ES-I3 (cell line): Measurements from ENCODE around the gene ARMC8.

ENCODE experiments used
- H3K36me3 ChIP-seq: 2 replicates; pipeline ENCODE4 v1.6.1; 2013; ENCODE audit warnings: mild to moderate bottlenecking, low read length, control low read depth, moderate library complexity; ENCODE audit not compliant: insufficient read depth
- H3K4me1 ChIP-seq: 2 replicates; pipeline ENCODE4 v1.6.1; 2013; ENCODE audit warnings: mild to moderate bottlenecking, control low read depth, low read length; ENCODE audit not compliant: insufficient read depth
- H3K9ac ChIP-seq: 2 replicates; pipeline ENCODE4 v1.6.1; 2013; ENCODE audit warnings: low read depth, mild to moderate bottlenecking, low read length, moderate library complexity
- H3K9me3 ChIP-seq: 2 replicates; pipeline ENCODE4 v1.6.1; 2013; ENCODE audit warnings: mild to moderate bottlenecking, low read length, moderate library complexity; ENCODE audit not compliant: control insufficient read depth, insufficient read depth

The ARMC8 gene

DNA sequence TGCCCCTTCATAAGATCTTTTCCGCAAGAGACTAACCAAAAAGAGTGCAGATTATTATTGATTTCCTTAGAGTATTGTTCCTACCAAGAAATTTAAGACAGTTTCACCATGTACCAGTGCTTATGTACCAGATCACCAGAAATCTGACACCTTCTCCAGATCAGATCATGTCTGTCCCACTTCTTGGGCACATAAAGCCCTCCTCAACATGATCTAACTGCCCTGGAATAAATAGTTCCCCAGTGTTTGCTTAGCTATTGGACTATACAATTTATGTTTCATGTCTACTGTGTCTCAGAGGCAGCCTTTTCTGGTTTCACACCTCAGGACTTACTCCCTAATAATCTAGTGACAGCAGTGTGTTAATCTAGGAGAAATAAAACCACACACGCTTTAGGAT is 95.7 kb downstream of the ARMC8 start:
- Histone ChIP-seq H3K4me1 (no peaks in the 10 kb centered on the region), H3K36me3 (peaks cover 25% of the 10 kb centered on the region), H3K9me3 (no peaks in the 10 kb centered on the region), H3K9ac (no peak overlapping the region)

- Histone ChIP-seq H3K4me1 (no peaks in the 10 kb centered on the region), H3K36me3 (peaks cover 29% of the 10 kb centered on the region), H3K9ac (no peak overlapping the region), H3K9me3 (no peaks in the 10 kb centered on the region)
These were observed 97.0 kb downstream of the ARMC8 start for GRCh38 chr3:138284079-138284478.

GRCh38 chr3:138284957-138285477 is 97.9 kb downstream of the ARMC8 start:
- H3K9ac ChIP-seq: no peak overlapping the region
- no peaks in the 10 kb centered on the region for H3K4me1 ChIP-seq
- peaks cover 36% of the 10 kb centered on the region for H3K36me3 ChIP-seq
- H3K9me3 ChIP-seq: no peaks in the 10 kb centered on the region

GRCh38 chr3:138289260-138289659 is 102.2 kb downstream of the ARMC8 start:
- H3K9me3 ChIP-seq: no peaks in the 10 kb centered on the region
- no peaks in the 10 kb centered on the region for H3K4me1 ChIP-seq
- peaks cover 33% of the 10 kb centered on the region for H3K36me3 ChIP-seq
- no peak overlapping the region for H3K9ac ChIP-seq

DNA sequence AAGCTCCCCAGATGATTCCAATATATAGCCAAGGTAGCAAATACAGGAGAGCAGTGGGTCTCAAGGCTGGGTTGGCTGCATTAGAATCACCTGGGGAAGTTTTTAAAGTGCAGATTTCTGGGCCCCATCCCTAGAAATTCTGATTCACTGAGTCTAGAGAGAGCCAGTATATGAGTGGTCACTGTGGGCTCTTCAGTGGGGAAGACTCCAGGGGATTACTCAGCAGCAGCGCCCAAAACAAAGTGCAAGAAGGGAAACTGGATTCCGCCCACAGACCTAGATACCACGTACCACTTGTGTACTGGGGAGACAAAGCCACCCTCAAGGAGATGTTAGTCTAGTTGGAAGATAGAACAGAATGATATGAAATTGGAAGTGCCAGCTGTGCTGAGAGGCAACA is 102.6 kb downstream of the ARMC8 start:
- peaks cover 32% of the 10 kb centered on the region for H3K36me3 ChIP-seq
- H3K9me3 ChIP-seq: no peaks in the 10 kb centered on the region
- no peaks in the 10 kb centered on the region for H3K4me1 ChIP-seq
- H3K9ac ChIP-seq: no peak overlapping the region

DNA sequence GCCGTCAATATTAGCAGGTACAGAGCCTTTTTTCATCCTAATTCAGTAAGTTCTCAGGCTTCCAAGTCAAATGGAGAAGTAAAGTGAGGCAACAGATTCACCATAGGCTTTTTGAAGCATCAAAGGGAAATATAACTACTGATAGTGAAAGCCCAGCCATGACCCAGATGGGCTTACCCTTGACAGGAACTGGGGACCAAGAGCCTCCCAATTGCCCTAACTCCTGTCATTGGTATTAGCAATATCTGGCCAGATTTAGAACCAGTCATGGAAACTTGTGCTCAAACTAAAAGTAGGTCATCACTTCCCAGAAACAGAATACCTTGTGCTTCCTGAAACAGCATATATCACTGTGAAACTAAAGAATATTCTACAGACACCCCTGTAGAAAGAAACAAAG is 109.5 kb downstream of the ARMC8 start:
- H3K9me3 ChIP-seq: no peaks in the 10 kb centered on the region
- H3K4me1 ChIP-seq: no peaks in the 10 kb centered on the region
- H3K36me3 ChIP-seq: peaks cover 8% of the 10 kb centered on the region
- H3K9ac ChIP-seq: no peak overlapping the region

DNA sequence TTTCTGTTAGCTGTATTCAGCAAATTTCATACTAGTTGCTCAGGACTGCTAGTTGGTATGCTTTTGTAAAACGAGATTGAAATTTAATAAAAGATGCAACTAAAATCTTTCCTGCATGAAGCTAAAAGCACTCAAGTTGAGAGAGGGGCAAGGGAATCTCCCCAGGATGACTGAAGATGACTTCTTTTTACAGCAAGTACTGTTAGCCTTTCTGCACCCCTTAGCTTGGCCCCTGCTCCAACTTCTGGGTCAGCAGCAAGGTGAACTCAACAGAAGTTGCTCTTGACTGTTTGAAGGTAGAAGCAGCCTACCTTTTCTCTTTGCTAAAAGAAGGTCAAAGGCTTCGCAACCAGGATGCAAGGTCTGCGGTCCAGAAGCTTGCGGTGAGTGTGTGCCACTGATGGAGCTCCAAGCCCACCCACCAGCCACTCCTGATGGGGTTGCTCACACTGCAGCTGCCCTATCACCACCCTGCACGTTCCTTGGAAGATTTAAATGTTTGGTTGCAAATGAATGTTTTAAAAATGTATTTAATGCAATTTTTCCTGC is 110.0 kb downstream of the ARMC8 start:
- H3K36me3 ChIP-seq: peaks cover 8% of the 10 kb centered on the region
- no peaks in the 10 kb centered on the region for H3K9me3 ChIP-seq
- no peak overlapping the region for H3K9ac ChIP-seq
- no peaks in the 10 kb centered on the region for H3K4me1 ChIP-seq

DNA sequence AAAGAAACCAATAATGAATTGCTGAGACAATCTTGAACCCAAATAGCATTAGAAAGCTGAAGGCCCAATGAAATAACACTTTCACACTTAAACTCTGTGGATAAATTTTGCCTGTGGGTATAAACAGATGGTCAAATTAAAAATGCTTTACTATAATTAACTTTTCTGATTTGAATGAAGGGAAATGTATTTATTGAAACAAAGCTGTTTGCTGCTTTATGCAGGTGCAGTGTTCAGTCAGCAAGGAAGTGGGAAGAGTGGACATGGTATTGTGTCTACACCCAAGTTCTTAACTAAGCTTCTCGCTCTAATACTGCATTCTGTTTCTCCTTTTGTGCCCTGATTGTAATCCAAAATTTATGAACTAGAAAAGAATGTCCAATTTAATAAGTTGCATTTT is 110.8 kb downstream of the ARMC8 start:
- Histone ChIP-seq H3K9me3 (no peaks in the 10 kb centered on the region), H3K36me3 (peaks cover 8% of the 10 kb centered on the region), H3K4me1 (no peaks in the 10 kb centered on the region), H3K9ac (no peak overlapping the region)

GRCh38 chr3:138300647-138301046 is 113.5 kb downstream of the ARMC8 start:
- no peak overlapping the region for H3K9ac ChIP-seq
- no peaks in the 10 kb centered on the region for H3K4me1 ChIP-seq
- H3K9me3 ChIP-seq: no peaks in the 10 kb centered on the region
- H3K36me3 ChIP-seq: peaks cover 5% of the 10 kb centered on the region; the same call in 1 of the 2 replicates

DNA sequence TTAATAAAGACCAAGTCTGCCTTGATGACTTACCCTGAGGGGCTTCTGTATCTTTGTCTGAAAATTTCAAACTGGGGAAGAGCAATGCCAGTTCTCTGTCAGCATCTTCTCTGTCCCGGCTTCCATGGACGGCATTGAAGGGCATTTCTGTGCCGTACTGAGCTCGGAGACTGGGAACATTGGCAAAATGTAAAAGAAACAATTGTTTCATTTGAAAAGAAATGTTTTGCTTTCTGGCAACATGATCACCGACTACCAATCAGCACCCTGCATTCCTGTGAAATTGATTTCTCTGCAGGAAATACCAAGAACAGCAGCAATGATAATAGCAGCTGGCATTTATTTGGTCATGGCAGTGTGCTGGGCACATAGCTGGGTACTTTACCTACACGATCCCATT is 116.4 kb downstream of the ARMC8 start:
- peaks cover 4% of the 10 kb centered on the region for H3K9me3 ChIP-seq
- no peaks in the 10 kb centered on the region for H3K36me3 ChIP-seq
- H3K9ac ChIP-seq: no peak overlapping the region
- no peaks in the 10 kb centered on the region for H3K4me1 ChIP-seq

DNA sequence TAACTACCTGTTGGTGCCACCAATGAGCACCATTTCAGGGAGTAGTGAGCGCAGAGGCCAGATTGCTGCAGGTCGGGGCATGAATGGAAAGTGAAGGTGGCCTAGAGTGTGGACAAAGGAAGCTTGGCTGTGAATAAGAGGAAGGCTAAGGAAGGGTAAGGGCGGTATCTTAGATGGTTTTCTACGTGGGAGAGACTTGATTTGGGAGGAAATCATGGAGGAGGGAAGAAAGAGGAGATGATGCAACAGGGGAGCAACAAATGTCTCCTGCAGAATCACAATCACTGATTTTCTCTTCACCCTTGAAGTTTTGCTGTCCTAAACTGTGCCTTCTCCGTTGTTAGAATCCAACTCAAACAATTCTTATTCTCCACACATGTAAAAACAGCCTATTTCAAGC is 120.8 kb downstream of the ARMC8 start:
- Histone ChIP-seq H3K9me3 (peaks cover 9% of the 10 kb centered on the region), H3K4me1 (no peaks in the 10 kb centered on the region), H3K9ac (no peak overlapping the region), H3K36me3 (no peaks in the 10 kb centered on the region)

DNA sequence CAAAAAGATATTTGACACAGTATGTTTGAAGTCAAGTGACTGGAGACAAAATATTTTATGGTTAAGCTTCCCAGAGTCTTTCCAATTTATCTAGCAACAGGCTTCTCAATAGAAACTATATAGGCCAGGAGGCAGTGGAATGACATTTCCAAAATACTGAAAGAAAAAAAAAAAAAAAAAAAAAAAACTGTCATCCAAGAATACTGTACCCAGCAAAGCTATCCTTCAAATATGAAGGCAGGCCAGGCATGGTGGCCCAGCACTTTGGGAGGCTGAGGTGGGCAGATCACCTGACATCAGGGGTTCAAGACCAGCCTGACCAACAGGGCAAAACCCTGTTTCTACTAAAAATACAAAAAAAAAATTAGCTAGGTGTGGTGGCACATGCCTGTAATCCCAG is 121.7 kb downstream of the ARMC8 start:
- Histone ChIP-seq H3K4me1 (no peaks in the 10 kb centered on the region), H3K36me3 (no peaks in the 10 kb centered on the region), H3K9me3 (peaks cover 9% of the 10 kb centered on the region), H3K9ac (no peak overlapping the region)

GRCh38 chr3:138310494-138310893 is 123.4 kb downstream of the ARMC8 start:
- Histone ChIP-seq H3K9me3 (peaks cover 9% of the 10 kb centered on the region), H3K9ac (no peak overlapping the region), H3K36me3 (no peaks in the 10 kb centered on the region), H3K4me1 (no peaks in the 10 kb centered on the region)

- Histone ChIP-seq H3K9me3 (no peaks in the 10 kb centered on the region), H3K9ac (no peak overlapping the region), H3K36me3 (no peaks in the 10 kb centered on the region), H3K4me1 (no peaks in the 10 kb centered on the region)
These were observed 127.7 kb downstream of the ARMC8 start for GRCh38 chr3:138314751-138315150.

DNA sequence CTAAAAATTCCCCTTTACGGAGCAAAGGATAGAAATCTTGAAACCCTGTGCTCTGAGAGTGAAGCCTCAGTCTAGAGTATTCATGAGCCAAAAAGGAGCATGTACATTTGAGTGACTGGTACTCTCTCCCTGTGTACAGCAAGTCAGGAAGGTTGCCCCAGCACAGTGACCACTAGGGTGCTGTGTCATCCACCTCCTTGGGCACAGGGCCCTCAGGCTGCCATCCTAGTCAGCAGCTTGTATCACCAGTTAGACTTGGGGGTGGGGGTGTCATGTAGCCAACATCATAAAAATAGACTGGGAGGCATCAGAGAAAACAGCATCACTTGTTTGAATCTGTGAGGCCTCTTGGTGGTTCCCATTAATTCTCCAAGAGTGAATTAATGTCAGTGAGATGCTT is 130.6 kb downstream of the ARMC8 start:
- Histone ChIP-seq H3K36me3 (no peaks in the 10 kb centered on the region), H3K9ac (no peak overlapping the region), H3K9me3 (no peaks in the 10 kb centered on the region), H3K4me1 (no peaks in the 10 kb centered on the region)

GRCh38 chr3:138323971-138324370 is 136.9 kb downstream of the ARMC8 start:
- no peak overlapping the region for H3K9ac ChIP-seq
- H3K9me3 ChIP-seq: no peaks in the 10 kb centered on the region
- H3K4me1 ChIP-seq: 0 out of 2 replicates have a peak, but pooled peaks cover 3% of the 10 kb centered on the region
- H3K36me3 ChIP-seq: no peaks in the 10 kb centered on the region
